ENCODE data around the gene ACYP2. TPM values are rescaled to one million over a fixed set of nuclear protein-coding genes. Genes with fewer than 3 reads are reported as not detected.
"Not testable (repeated sequence)": the region's sequence is repeated elsewhere in the genome, so short reads cannot be mapped to it uniquely, and the experiment has no call there.

ACYP2 gene
- total and polyA plus RNA-seq, 4 donors, result 23.6 to 61.4 (median 43.1) TPM

- Histone ChIP-seq H3K9me3 (ENCODE audit: control insufficient read depth, insufficient read depth, low read length) (no peaks in the 10 kb centered on the region), H3K36me3 (ENCODE audit: control insufficient read depth, insufficient read depth, low read length) (peaks cover 5% of the 10 kb centered on the region), H3K27me3 (ENCODE audit: control insufficient read depth, insufficient read depth, low read length) (no peaks in the 10 kb centered on the region), H3K27ac (ENCODE audit: low read depth, low read length) (no peak overlapping the region), H3K4me3 (ENCODE audit: low read depth, low read length) (no peak overlapping the region), H3K4me1 (ENCODE audit: control insufficient read depth, insufficient read depth, low read length) (no peaks in the 10 kb centered on the region)
- DNase-seq (ENCODE audit: low read depth in 4 of 6, low spot score in 6 of 6), result no peak
- 79% methylated on average over 2 of the region's 2 CpGs for WGBS (ENCODE audit: insufficient coverage)
Observed at GRCh38 chr2:54258166-54258565, 142.8 kb downstream of the ACYP2 start.

GRCh38 chr2:54259413-54260240 is 144.2 kb downstream of the ACYP2 start:
- H3K27me3 ChIP-seq (ENCODE audit: control insufficient read depth, insufficient read depth, low read length), result no peaks in the 10 kb centered on the region
- H3K27ac ChIP-seq (ENCODE audit: low read depth, low read length), result no peak overlapping the region
- no peak overlapping the region for H3K4me3 ChIP-seq (ENCODE audit: low read depth, low read length)
- H3K9me3 ChIP-seq (ENCODE audit: control insufficient read depth, insufficient read depth, low read length), result no peaks in the 10 kb centered on the region
- 92% methylated on average over 6 of the region's 6 CpGs for WGBS (ENCODE audit: insufficient coverage)
- H3K4me1 ChIP-seq (ENCODE audit: control insufficient read depth, insufficient read depth, low read length), result no peaks in the 10 kb centered on the region
- H3K36me3 ChIP-seq (ENCODE audit: control insufficient read depth, insufficient read depth, low read length), result peaks cover 5% of the 10 kb centered on the region
- DNase-seq (ENCODE audit: low read depth in 4 of 6, low spot score in 6 of 6), result no peak

- Histone ChIP-seq H3K27ac (ENCODE audit: low read depth, low read length) (no peak overlapping the region), H3K4me3 (ENCODE audit: low read depth, low read length) (no peak overlapping the region), H3K9me3 (ENCODE audit: control insufficient read depth, insufficient read depth, low read length) (no peaks in the 10 kb centered on the region), H3K36me3 (ENCODE audit: control insufficient read depth, insufficient read depth, low read length) (peaks cover 5% of the 10 kb centered on the region), H3K27me3 (ENCODE audit: control insufficient read depth, insufficient read depth, low read length) (no peaks in the 10 kb centered on the region), H3K4me1 (ENCODE audit: control insufficient read depth, insufficient read depth, low read length) (no peaks in the 10 kb centered on the region)
- 94% methylated on average over 2 of the region's 2 CpGs for WGBS (ENCODE audit: insufficient coverage)
- DNase-seq (ENCODE audit: low read depth in 4 of 6, low spot score in 6 of 6), result no peak
Observed at GRCh38 chr2:54260241-54260595, 144.8 kb downstream of the ACYP2 start.

GRCh38 chr2:54261537-54261936 is 146.1 kb downstream of the ACYP2 start:
- Histone ChIP-seq H3K4me3 (ENCODE audit: low read depth, low read length) (no peak overlapping the region), H3K36me3 (ENCODE audit: control insufficient read depth, insufficient read depth, low read length) (no peaks in the 10 kb centered on the region), H3K27me3 (ENCODE audit: control insufficient read depth, insufficient read depth, low read length) (no peaks in the 10 kb centered on the region), H3K9me3 (ENCODE audit: control insufficient read depth, insufficient read depth, low read length) (no peaks in the 10 kb centered on the region), H3K27ac (ENCODE audit: low read depth, low read length) (peak overlapping the region; percentile 54), H3K4me1 (ENCODE audit: control insufficient read depth, insufficient read depth, low read length) (no peaks in the 10 kb centered on the region)
- DNase-seq (ENCODE audit: low read depth in 4 of 6, low spot score in 6 of 6), result no peak
- no CpG with 5 or more reads among the region's 2 CpGs for WGBS (ENCODE audit: insufficient coverage)

GRCh38 chr2:54262015-54262765 is 146.8 kb downstream of the ACYP2 start:
- no peak for DNase-seq (ENCODE audit: low read depth in 4 of 6, low spot score in 6 of 6)
- Histone ChIP-seq H3K27ac (ENCODE audit: low read depth, low read length) (no peak overlapping the region), H3K4me1 (ENCODE audit: control insufficient read depth, insufficient read depth, low read length) (no peaks in the 10 kb centered on the region), H3K9me3 (ENCODE audit: control insufficient read depth, insufficient read depth, low read length) (no peaks in the 10 kb centered on the region), H3K4me3 (ENCODE audit: low read depth, low read length) (no peak overlapping the region), H3K27me3 (ENCODE audit: control insufficient read depth, insufficient read depth, low read length) (no peaks in the 10 kb centered on the region), H3K36me3 (ENCODE audit: control insufficient read depth, insufficient read depth, low read length) (no peaks in the 10 kb centered on the region)
- WGBS (ENCODE audit: insufficient coverage), result no CpG with 5 or more reads among the region's 2 CpGs

- H3K27ac ChIP-seq (ENCODE audit: low read depth, low read length); H3K9me3 ChIP-seq (ENCODE audit: control insufficient read depth, insufficient read depth, low read length); H3K4me3 ChIP-seq (ENCODE audit: low read depth, low read length); H3K4me1 ChIP-seq (ENCODE audit: control insufficient read depth, insufficient read depth, low read length); H3K36me3 ChIP-seq (ENCODE audit: control insufficient read depth, insufficient read depth, low read length); H3K27me3 ChIP-seq (ENCODE audit: control insufficient read depth, insufficient read depth, low read length); DNase-seq (ENCODE audit: low read depth in 4 of 6, low spot score in 6 of 6): not testable (repeated sequence)
- WGBS (ENCODE audit: insufficient coverage), result 50% methylated on average over 1 of the region's 1 CpG
Observed at GRCh38 chr2:54265081-54265480, 149.7 kb downstream of the ACYP2 start.

GRCh38 chr2:54267577-54267976 is 152.2 kb downstream of the ACYP2 start:
- no CpG with 5 or more reads among the region's 1 CpG for WGBS (ENCODE audit: insufficient coverage)
- DNase-seq (ENCODE audit: low read depth in 4 of 6, low spot score in 6 of 6), result peak in 1 of 6 donors; percentile 28
- no peaks in the 10 kb centered on the region for H3K9me3 ChIP-seq (ENCODE audit: control insufficient read depth, insufficient read depth, low read length)
- H3K4me3 ChIP-seq (ENCODE audit: low read depth, low read length), result no peak overlapping the region
- no peaks in the 10 kb centered on the region for H3K4me1 ChIP-seq (ENCODE audit: control insufficient read depth, insufficient read depth, low read length)
- H3K27ac ChIP-seq (ENCODE audit: low read depth, low read length), result no peak overlapping the region
- no peaks in the 10 kb centered on the region for H3K27me3 ChIP-seq (ENCODE audit: control insufficient read depth, insufficient read depth, low read length)
- H3K36me3 ChIP-seq (ENCODE audit: control insufficient read depth, insufficient read depth, low read length), result no peaks in the 10 kb centered on the region

- Histone ChIP-seq H3K9me3 (ENCODE audit: control insufficient read depth, insufficient read depth, low read length) (no peaks in the 10 kb centered on the region), H3K4me3 (ENCODE audit: low read depth, low read length) (no peak overlapping the region), H3K27ac (ENCODE audit: low read depth, low read length) (no peak overlapping the region), H3K4me1 (ENCODE audit: control insufficient read depth, insufficient read depth, low read length) (no peaks in the 10 kb centered on the region), H3K27me3 (ENCODE audit: control insufficient read depth, insufficient read depth, low read length) (no peaks in the 10 kb centered on the region), H3K36me3 (ENCODE audit: control insufficient read depth, insufficient read depth, low read length) (no peaks in the 10 kb centered on the region)
- no peak for DNase-seq (ENCODE audit: low read depth in 4 of 6, low spot score in 6 of 6)
- WGBS (ENCODE audit: insufficient coverage), result 100% methylated on average over 2 of the region's 4 CpGs
Observed at GRCh38 chr2:54271189-54271588, 155.8 kb downstream of the ACYP2 start.

GRCh38 chr2:54271843-54272627 is 156.6 kb downstream of the ACYP2 start:
- H3K27ac ChIP-seq (ENCODE audit: low read depth, low read length), result no peak overlapping the region
- no peaks in the 10 kb centered on the region for H3K27me3 ChIP-seq (ENCODE audit: control insufficient read depth, insufficient read depth, low read length)
- H3K9me3 ChIP-seq (ENCODE audit: control insufficient read depth, insufficient read depth, low read length), result no peaks in the 10 kb centered on the region
- H3K36me3 ChIP-seq (ENCODE audit: control insufficient read depth, insufficient read depth, low read length), result no peaks in the 10 kb centered on the region
- no peak overlapping the region for H3K4me3 ChIP-seq (ENCODE audit: low read depth, low read length)
- no CpG with 5 or more reads among the region's 6 CpGs for WGBS (ENCODE audit: insufficient coverage)
- no peaks in the 10 kb centered on the region for H3K4me1 ChIP-seq (ENCODE audit: control insufficient read depth, insufficient read depth, low read length)
- DNase-seq (ENCODE audit: low read depth in 4 of 6, low spot score in 6 of 6), result no peak
